Measurements from ENCODE around the gene ADH7. TPM values are rescaled to one million over a fixed set of nuclear protein-coding genes. Genes with fewer than 3 reads are reported as not detected.

ADH7 gene
- polyA plus RNA-seq, 3 donors, result not detected

GRCh38 chr4:99389606-99390005 is 45.5 kb downstream of the ADH7 start:
- H3K4me2 ChIP-seq (replicated peaks; ENCODE audit: extremely low read depth, low read length, poor library complexity, severe bottlenecking), result no peak overlapping the region
- Mint-ChIP-seq H3K36me3 (no peaks in the 10 kb centered on the region), H3K27ac (peak overlapping the region in 1 of 7 donors; percentile 16), H3K4me3 (no peak overlapping the region), H3K4me1 (no peaks in the 10 kb centered on the region), H3K27me3 (ENCODE audit: low read depth in 3 of 3) (no peaks in the 10 kb centered on the region), H3K9me3 (peaks cover 0 to 13% (median 6%) of the 10 kb centered on the region in 7 donors)
- no peak overlapping the region for H3K4me3 ChIP-seq (replicated peaks in 1 of 3; ENCODE audit: low read depth in 2 of 3, low read length in 3 of 3)
- no peak overlapping the region for H3K9ac ChIP-seq (ENCODE audit: insufficient read depth, low read length, poor library complexity, severe bottlenecking)
- DNase-seq, result no peak
- no peaks in the 10 kb centered on the region for H3K36me3 ChIP-seq (replicated peaks in 1 of 2; ENCODE audit: control insufficient read depth in 1 of 2, insufficient read depth in 2 of 2, low read length in 2 of 2)
- intact Hi-C loops (cut with micrococcal nuclease), result no loop called here
- TF ChIP-seq CTCF (IDR thresholded peaks at IDR 0.05), result no peak
- no peaks in the 10 kb centered on the region for H3K4me1 ChIP-seq (ENCODE audit: control insufficient read depth in 1 of 2, insufficient read depth in 2 of 2, low read length in 2 of 2)
- no peaks in the 10 kb centered on the region for H3K27me3 ChIP-seq (ENCODE audit: control insufficient read depth in 2 of 2, insufficient read depth in 2 of 2, low read length in 2 of 2)
- no peak overlapping the region for H2AFZ ChIP-seq (ENCODE audit: insufficient read depth, low read depth, low read length, poor library complexity, severe bottlenecking)
- no peak overlapping the region for H3K27ac ChIP-seq (ENCODE audit: low read depth in 1 of 2, low read length in 2 of 2)
- no peaks in the 10 kb centered on the region for H3K79me2 ChIP-seq (ENCODE audit: insufficient read depth, low read length)
- H3K9me3 ChIP-seq (replicated peaks in 1 of 2; ENCODE audit: control insufficient read depth in 1 of 2, insufficient read depth in 1 of 2, low read length in 2 of 2), result peaks cover 4 to 5% of the 10 kb centered on the region in 2 donors
- H4K20me1 ChIP-seq (ENCODE audit: insufficient read depth, low read length), result no peaks in the 10 kb centered on the region

DNA sequence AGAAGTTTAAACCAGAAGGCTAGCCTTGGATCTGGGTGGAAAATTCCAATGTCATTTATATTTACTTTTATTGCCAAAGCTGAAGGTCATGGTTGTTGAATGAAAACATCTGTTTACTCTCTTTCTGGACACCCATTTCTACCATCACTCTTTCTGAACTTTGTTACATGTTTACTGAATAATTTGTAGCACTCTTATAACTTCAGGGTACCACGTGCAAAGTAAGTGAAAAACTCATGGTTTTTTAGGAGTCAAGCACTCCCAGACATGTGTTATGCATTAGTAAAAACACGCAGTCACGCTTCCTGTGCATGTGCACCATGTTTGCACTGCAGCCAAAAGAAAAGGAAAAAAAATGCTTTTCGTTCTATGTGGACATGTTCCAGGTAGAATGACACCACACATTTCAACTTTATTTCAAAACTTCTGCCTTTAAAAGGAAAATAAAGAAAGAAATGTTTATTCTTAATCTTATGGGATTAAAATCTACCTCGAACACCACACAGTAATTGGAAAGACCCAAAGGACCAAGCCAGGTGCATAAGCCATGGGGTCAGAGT is 51.2 kb downstream of the ADH7 start:
- no peak overlapping the region for H3K27ac Mint-ChIP-seq
- intact Hi-C loops (cut with micrococcal nuclease), result no loop called here
- no peak overlapping the region for H3K9ac ChIP-seq (ENCODE audit: insufficient read depth, low read length, poor library complexity, severe bottlenecking)

More for the DNA sequence above, 51.2 kb downstream of the ADH7 start:
- Histone ChIP-seq H3K27me3 (ENCODE audit: control insufficient read depth in 2 of 2, insufficient read depth in 2 of 2, low read length in 2 of 2) (no peaks in the 10 kb centered on the region), H3K79me2 (ENCODE audit: insufficient read depth, low read length) (no peaks in the 10 kb centered on the region), H3K4me1 (ENCODE audit: control insufficient read depth in 1 of 2, insufficient read depth in 2 of 2, low read length in 2 of 2) (no peaks in the 10 kb centered on the region), H2AFZ (ENCODE audit: insufficient read depth, low read depth, low read length, poor library complexity, severe bottlenecking) (no peak overlapping the region), H3K4me2 (replicated peaks; ENCODE audit: extremely low read depth, low read length, poor library complexity, severe bottlenecking) (no peak overlapping the region), H3K9me3 (replicated peaks in 1 of 2; ENCODE audit: control insufficient read depth in 1 of 2, insufficient read depth in 1 of 2, low read length in 2 of 2) (no peaks in the 10 kb centered on the region), H4K20me1 (ENCODE audit: insufficient read depth, low read length) (no peaks in the 10 kb centered on the region), H3K27ac (ENCODE audit: low read depth in 1 of 2, low read length in 2 of 2) (no peak overlapping the region), H3K4me3 (replicated peaks in 1 of 3; ENCODE audit: low read depth in 2 of 3, low read length in 3 of 3) (no peak overlapping the region), H3K36me3 (replicated peaks in 1 of 2; ENCODE audit: control insufficient read depth in 1 of 2, insufficient read depth in 2 of 2, low read length in 2 of 2) (no peaks in the 10 kb centered on the region)
- WGBS (ENCODE audit: insufficient coverage), result 20% methylated on average over 2 of the region's 5 CpGs
- no peaks in the 10 kb centered on the region for H3K27me3 Mint-ChIP-seq (ENCODE audit: low read depth in 3 of 3)
- no peak for DNase-seq
- H3K4me1 Mint-ChIP-seq, result no peaks in the 10 kb centered on the region
- no peak for TF ChIP-seq CTCF (IDR thresholded peaks at IDR 0.05)
- H3K9me3 Mint-ChIP-seq, result peaks cover 0 to 5% (median 2%) of the 10 kb centered on the region in 7 donors
- H3K4me3 Mint-ChIP-seq, result no peak overlapping the region
- no peaks in the 10 kb centered on the region for H3K36me3 Mint-ChIP-seq
